GM19395 (cell line): Measurements from ENCODE around the gene RGL1.
"Not testable (repeated sequence)": the region's sequence is repeated elsewhere in the genome, so short reads cannot be mapped to it uniquely, and the experiment has no call there.

Experiments
- ATAC-seq: cut with Tn5 transposase; IDR thresholded peaks from one replicate; pipeline ENCODE4 v1.9.1; 2021; ENCODE audit warnings: mild to moderate bottlenecking, moderate library complexity; ENCODE audit not compliant: unreplicated experiment

Gene RGL1

DNA sequence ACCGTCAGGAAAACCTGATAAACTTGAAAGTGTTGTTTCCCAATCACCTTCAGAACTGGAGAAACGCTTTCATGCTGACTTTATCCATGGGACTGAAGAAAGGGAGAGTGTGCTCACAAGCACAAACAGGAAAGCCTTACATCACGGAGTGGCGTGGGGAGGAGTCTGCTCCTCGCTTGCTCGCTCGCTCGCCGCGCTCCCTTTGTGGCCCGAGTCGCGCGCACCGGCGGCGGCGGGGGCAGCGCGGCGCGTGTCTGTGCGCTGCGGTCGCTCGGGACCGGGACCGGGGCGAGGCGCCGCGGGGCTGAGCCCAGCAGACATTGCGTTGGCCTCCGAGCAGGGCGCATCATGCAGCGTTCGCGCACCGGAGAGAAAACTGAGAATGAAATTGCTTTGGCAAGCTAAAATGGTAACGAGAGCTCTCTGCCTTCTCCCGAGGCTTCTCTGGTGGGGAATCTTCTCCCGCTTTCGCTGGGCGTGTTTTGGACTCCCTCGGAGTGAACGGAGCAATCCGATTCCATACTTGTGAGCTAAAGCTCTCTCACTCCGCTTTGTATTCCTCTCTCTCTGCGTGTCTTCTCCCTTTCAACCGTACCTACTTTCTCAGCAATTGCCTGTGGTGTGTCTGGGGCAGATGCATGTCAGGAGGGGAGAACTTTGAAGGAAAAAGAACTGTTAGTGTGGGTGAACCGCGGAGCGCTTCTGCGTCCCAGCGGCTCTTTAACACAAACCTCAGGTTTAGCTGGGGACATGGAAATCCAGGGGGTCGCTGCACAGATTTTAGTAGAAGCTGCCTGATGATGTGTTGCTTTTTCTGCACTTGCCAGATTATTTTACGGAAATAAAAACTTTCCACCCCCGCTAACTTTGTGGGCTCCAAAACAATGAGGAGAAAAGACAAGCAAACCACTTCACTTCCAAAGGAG is at the start of gene RGL1:
Gene RGL1, plus strand, starts transcription at position 205 of the 926 bp plus-strand sequence. Its CDS starts 178 bp downstream, at position 383.
- peak; percentile 52 for ATAC-seq

- ATAC-seq, result no peak
Measured at GRCh38 chr1:183756326-183756725, 48.6 kb upstream of the RGL1 start.

- ATAC-seq, result no peak
Measured at GRCh38 chr1:183757061-183757460, 47.9 kb upstream of the RGL1 start.

DNA sequence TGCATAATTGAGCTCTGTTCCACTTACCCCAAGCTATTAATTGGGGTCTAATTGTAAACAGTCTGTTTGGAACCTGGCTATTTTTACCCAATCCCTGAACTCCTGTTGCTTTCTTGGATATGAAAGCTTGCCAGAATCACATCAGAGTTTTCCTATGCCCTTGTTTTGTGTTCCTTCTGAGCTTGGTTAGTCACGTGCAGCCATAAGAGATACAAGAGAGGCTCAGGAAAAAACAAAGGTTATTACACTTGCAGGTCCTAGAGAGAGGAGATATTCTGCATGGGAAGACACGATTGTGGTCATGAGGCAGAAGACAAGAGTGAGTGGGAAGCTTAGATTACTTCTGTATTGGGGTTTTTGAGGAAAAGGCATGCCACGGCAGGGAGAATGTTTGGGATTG is 46.0 kb upstream of the RGL1 start:
- no peak for ATAC-seq

- ATAC-seq, result no peak
Measured at GRCh38 chr1:183760661-183761060, 44.3 kb upstream of the RGL1 start.

DNA sequence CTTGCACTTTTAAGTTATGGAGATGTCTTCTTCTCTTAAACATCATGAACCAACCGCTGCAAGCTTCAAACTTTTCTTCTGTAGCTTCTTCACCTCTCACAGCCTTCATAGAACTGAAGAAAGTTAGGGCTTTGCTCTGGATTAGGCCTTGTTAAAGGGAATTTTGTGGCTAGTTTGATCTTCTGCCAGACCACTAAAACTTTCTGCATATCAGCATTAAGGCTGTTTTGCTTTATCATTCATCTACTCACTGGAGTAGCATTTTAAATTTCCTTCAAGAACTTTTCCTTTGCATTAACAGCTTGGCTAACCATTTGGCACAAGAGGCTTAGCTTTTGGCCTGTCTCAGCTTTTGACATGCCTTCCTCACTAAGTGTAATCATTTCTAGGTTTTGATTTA is 43.0 kb upstream of the RGL1 start:
- ATAC-seq, result no peak

DNA sequence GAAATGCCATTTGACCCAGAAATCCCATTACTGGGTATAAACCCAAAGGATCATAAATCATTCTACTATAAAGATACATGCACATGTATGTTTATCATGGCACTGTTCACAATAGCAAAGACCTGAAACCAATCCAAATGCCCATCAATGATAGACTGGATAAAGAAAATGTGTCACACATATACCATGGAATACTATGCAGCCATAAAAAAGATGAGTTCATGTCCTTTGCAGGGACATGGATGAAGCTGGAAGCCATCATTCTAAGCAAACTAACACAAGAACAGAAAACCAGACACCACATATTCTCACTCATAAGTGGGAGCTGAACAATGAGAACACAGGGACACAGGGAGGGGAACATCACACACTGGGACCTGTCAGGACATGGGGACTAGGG is 42.1 kb upstream of the RGL1 start:
- ATAC-seq, result not testable (repeated sequence)

DNA sequence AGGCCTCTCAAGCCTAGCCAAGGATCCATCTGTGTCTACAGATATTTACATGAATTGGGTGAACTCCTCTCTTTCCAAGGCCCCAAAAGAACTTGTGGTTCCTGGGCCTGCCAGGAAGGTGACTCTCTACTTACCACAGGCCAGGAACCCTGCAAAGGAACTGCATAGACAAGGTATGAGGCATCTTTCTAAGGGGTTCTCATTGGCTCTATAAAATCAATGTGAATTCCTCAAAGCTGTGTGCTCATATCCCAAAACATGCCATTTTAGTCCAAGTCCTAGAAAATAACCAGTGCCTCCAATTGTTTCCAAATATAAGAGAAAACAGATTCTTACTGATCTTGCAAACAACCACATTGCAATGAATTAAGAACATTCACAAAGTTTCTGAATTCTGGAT is 39.9 kb upstream of the RGL1 start:
- no peak for ATAC-seq

GRCh38 chr1:183769956-183770815 is 34.7 kb upstream of the RGL1 start:
- no peak for ATAC-seq

- ATAC-seq, result no peak
Measured at GRCh38 chr1:183770816-183771128, 34.1 kb upstream of the RGL1 start.

DNA sequence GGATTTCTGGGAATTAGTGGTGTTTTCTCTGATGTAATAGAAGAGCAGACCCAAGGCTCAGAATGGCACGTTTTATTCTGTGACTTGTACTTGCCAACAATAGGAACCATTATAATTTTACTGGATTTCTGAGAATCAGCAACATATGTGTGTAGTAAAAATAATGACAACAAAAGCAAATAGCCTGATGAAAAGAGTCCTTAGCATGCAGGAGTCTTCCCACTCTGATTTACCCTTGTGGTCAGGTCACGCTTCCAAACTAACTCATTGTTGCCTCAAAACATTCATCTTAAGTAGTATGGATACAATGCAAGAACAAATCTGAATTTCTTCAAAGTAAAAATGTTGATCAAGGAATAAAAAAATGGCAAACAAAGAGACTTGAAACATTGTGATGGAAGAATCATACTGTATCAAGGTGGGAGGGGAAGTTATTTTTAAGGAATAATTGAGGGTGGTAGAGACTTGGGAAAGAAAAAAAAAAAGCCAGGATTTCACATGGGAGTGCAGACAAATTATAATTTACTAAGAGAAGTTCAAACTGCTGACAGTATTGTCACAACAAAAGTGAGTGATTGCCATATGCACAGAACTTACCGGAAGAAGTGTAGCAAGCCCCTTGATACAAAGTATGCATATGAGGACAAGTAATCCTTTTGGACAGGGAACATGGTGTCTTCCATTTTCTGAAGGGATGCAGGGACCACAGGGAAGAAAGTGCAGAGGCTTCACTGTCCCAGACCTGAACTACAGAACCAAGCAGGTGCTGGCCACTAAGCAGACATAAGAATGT is 31.2 kb upstream of the RGL1 start:
- no peak for ATAC-seq

- no peak for ATAC-seq
Measured at GRCh38 chr1:183774938-183775337, 30.0 kb upstream of the RGL1 start.

- ATAC-seq, result no peak
Measured at GRCh38 chr1:183776731-183777130, 28.2 kb upstream of the RGL1 start.

DNA sequence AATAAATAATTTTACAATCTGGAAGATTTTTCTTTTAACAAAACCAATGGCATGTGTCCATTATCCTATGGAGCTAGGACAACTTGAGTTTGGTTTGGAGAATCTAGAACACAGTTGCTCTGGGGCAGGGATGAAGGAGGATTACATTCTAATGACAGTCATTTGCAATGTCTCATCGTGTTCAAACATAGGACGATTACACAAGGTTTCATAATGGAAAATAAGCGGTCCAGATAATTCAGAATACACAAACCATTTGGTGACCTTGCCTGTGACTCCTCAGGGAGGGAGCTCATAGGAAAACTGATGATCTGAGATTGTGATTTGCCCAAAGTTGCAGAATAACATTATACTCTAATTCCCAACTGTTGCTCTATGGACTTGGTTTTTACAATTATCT is 27.6 kb upstream of the RGL1 start:
- ATAC-seq, result no peak

DNA sequence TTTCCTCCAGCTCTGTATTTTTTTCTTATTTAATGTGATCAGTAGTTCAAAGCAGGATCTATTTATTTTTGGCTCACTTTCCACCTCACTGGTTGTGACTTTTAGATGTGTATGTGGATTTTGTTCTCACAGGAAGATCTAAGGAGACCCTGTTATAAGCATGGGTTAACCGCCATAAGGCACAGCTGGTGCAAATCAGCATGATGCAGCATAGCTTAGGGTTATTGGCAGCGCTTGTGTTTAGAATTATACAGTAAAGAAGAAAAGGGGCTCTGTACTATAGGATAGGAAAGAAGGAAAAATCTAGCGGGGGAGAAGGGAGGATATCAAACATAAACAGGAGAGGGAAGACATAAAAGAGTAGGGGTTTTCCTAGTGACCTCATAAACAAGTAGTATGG is 26.9 kb upstream of the RGL1 start:
- no peak for ATAC-seq

DNA sequence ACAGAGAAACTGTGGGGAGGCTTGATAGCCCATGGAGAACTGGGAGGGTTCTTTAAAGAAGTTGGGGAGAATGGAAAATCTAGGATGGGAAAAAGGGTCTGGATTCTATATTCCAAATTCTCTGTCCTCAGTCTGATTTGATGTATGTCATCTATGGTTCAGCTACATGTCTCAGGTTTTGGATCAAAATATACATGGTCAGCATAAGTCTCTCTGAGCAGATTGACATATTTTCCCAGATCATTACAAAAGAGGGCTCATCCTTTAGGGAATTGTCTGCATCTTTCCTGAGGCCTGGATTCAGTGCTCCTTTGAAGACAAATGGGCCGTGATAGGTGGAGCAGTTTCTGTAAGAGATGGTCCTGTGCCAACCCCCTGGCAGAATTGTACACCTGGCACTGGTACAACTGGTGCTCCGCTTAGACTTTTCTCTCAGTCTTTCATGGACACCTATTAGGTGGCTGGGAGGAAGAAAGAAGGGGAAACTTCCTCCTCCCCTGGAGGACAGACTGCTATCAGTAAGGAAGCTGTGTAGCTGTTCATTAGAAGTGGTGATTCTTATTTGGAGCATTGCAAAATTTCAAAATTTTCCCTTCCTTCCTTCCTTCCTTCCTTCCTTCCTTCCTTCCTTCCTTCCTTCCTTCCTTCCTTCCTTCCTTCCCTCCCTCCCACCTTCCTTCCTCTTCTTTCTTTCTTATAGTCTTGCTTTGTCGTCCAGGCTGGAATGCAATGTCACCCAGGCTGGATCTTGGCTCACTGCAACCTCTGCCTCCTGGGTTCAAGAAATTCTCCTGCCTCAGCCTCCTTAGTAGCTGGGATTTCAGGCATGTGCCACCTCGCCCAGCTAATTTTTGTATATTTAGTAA is 26.1 kb upstream of the RGL1 start:
- ATAC-seq, result no peak

DNA sequence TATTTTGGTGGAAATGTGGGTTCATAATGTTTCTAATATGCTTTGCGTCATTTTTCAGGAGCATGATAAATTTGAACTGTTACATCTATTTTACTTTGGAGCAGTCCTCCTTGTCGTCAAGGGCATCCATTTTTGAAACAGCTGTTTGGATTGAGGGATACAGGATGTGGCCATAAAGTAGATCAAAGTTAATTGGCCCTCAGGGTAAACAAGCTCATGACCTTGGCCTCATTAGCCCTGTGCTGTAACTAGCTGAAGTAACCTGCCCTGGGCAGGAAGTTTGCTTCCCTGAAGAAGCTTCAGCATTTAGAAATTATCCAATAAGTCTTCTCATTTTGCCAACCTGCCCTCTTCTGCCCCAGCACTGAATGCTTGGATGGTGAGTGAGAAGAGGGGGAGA is 24.8 kb upstream of the RGL1 start:
- ATAC-seq, result no peak

DNA sequence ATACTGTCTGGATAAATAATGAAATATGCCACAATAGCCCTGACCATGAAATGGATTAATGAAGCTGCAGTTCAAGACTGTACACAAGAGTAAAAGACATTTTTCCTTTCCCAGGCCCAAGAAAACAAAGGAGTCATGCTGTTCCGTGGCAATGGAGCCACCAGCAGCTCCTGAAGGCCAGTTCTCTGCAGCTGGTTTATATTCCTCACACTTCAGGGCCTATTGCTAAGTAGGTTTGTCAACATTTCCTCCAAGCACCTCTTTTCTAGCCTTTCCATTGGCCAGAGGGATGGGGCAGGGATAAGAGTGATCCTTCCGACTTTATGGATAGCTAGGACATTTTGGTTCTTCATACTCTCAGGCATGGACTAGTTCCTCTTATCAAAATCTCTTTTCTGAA is 24.2 kb upstream of the RGL1 start:
- no peak for ATAC-seq

GRCh38 chr1:183783342-183783741 is 21.6 kb upstream of the RGL1 start:
- ATAC-seq, result no peak
